H9 (cell line): ENCODE results near the gene DMRTC2. TPM values are rescaled to one million over a fixed set of nuclear protein-coding genes. Genes with fewer than 3 reads are reported as not detected.

Experiments
- DNase-seq: peaks from one replicate; pipeline ENCODE4 v3.0.0-alpha.2; 2017
- H2AFZ ChIP-seq: one replicate; pipeline ENCODE4 v1.6.1; 2013; ENCODE audit warnings: mild to moderate bottlenecking, low read length, control low read depth, moderate library complexity
- H2AK5ac ChIP-seq: 2 replicates; pipeline ENCODE4 v1.6.1; 2013; ENCODE audit warnings: low read length, control low read depth, mixed read lengths; ENCODE audit not compliant: insufficient read length
- H2BK120ac ChIP-seq: one replicate; pipeline ENCODE4 v1.6.1; 2013; ENCODE audit warnings: low read depth, mild to moderate bottlenecking, low read length, control low read depth, inconsistent platforms; ENCODE audit not compliant: poor library complexity, severe bottlenecking
- H2BK12ac ChIP-seq: 2 replicates; pipeline ENCODE4 v1.6.1; 2013; ENCODE audit warnings: low read length, control low read depth, mixed read lengths, low read depth; ENCODE audit not compliant: insufficient read length
- H2BK15ac ChIP-seq: 2 replicates; pipeline ENCODE4 v1.6.1; 2013; ENCODE audit warnings: low read depth, low read length, control low read depth
- H2BK20ac ChIP-seq: one replicate; pipeline ENCODE4 v1.6.1; 2013; ENCODE audit warnings: low read depth, mild to moderate bottlenecking, low read length, control low read depth, inconsistent platforms; ENCODE audit not compliant: poor library complexity, severe bottlenecking
- H2BK5ac ChIP-seq: 2 replicates; pipeline ENCODE4 v1.6.1; 2013; ENCODE audit warnings: low read length, control low read depth, mixed read lengths; ENCODE audit not compliant: insufficient read length
- H3K14ac ChIP-seq: 2 replicates; pipeline ENCODE4 v1.6.1; 2013; ENCODE audit warnings: low read length, control low read depth; ENCODE audit not compliant: insufficient read depth
- H3K18ac ChIP-seq: 2 replicates; pipeline ENCODE4 v1.6.1; 2013; ENCODE audit warnings: low read depth, mild to moderate bottlenecking, mixed read lengths, low read length, control low read depth; ENCODE audit not compliant: insufficient read length
- H3K23ac ChIP-seq: 2 replicates; pipeline ENCODE4 v1.6.1; 2013; ENCODE audit warnings: low read length, control low read depth, mixed read lengths, low read depth; ENCODE audit not compliant: insufficient read length
- H3K23me2 ChIP-seq: 2 replicates; pipeline ENCODE4 v1.6.1; 2013; ENCODE audit warnings: low read depth, mild to moderate bottlenecking, mixed read lengths, low read length, control low read depth; ENCODE audit not compliant: insufficient read length, poor library complexity, severe bottlenecking
- H3K27ac ChIP-seq: 2 replicates; pipeline ENCODE4 v1.5.1; 2013; ENCODE audit warnings: low read length, control low read depth, mixed read lengths, low read depth; ENCODE audit not compliant: insufficient read length
- H3K27me3 ChIP-seq: 2 replicates; pipeline ENCODE4 v1.6.1; 2013; ENCODE audit warnings: low read length, control low read depth, inconsistent platforms; ENCODE audit not compliant: insufficient read depth
- H3K4ac ChIP-seq: 2 replicates; pipeline ENCODE4 v1.6.1; 2013; ENCODE audit warnings: low read depth, mild to moderate bottlenecking, control low read depth, inconsistent platforms, low read length, moderate library complexity
- H3K4me1 ChIP-seq: 2 replicates; pipeline ENCODE4 v1.6.1; 2013; ENCODE audit warnings: low read length, control low read depth, inconsistent platforms; ENCODE audit not compliant: insufficient read depth
- H3K4me2 ChIP-seq: 2 replicates; pipeline ENCODE4 v1.6.1; 2013; ENCODE audit warnings: low read length, control low read depth, mixed read lengths; ENCODE audit not compliant: insufficient read length, insufficient read depth
- H3K56ac ChIP-seq: 2 replicates; pipeline ENCODE4 v1.6.1; 2013; ENCODE audit warnings: low read depth, mild to moderate bottlenecking, mixed read lengths, low read length, control low read depth; ENCODE audit not compliant: insufficient read length
- H3K79me1 ChIP-seq: 2 replicates; pipeline ENCODE4 v1.6.1; 2013; ENCODE audit warnings: low read depth, mild to moderate bottlenecking, moderate library complexity, low read length, control low read depth, inconsistent platforms; ENCODE audit not compliant: insufficient read depth, poor library complexity, severe bottlenecking
- H3K79me2 ChIP-seq: 2 replicates; pipeline ENCODE4 v1.6.1; 2013; ENCODE audit warnings: low read length, control low read depth, inconsistent platforms; ENCODE audit not compliant: insufficient read depth
- H3K9ac ChIP-seq: 2 replicates; pipeline ENCODE4 v1.6.1; 2013; ENCODE audit warnings: low read length, control low read depth, mixed read lengths; ENCODE audit not compliant: insufficient read length; ENCODE audit errors: extremely low read depth
- H3K9me3 ChIP-seq: one replicate; pipeline ENCODE4 v1.6.1; 2013; ENCODE audit warnings: low read depth, low read length, inconsistent platforms; ENCODE audit not compliant: control insufficient read depth
- H3T11ph ChIP-seq: one replicate; pipeline ENCODE4 v1.6.1; 2013; ENCODE audit warnings: mild to moderate bottlenecking, low read length, control low read depth, inconsistent platforms
- H4K20me1 ChIP-seq: one replicate; pipeline ENCODE4 v1.6.1; 2013; ENCODE audit not compliant: control insufficient read depth, insufficient read length, insufficient read depth
- H4K5ac ChIP-seq: 2 replicates; pipeline ENCODE4 v1.6.1; 2013; ENCODE audit warnings: low read depth, mild to moderate bottlenecking, mixed read lengths, low read length, control low read depth; ENCODE audit not compliant: insufficient read length
- H4K8ac ChIP-seq: replicated peaks from 2 replicates; pipeline ENCODE4 v1.6.1; 2013; ENCODE audit warnings: low read length, control low read depth, mixed read lengths, low read depth; ENCODE audit not compliant: insufficient read length
- H4K91ac ChIP-seq: 2 replicates; pipeline ENCODE4 v1.6.1; 2013; ENCODE audit warnings: low read depth, mild to moderate bottlenecking, moderate library complexity, mixed read lengths, low read length, control low read depth; ENCODE audit not compliant: insufficient read length
- H3K27ac Mint-ChIP-seq, 3 experiments: 2 replicates in 2 of 3; 3 replicates in 1 of 3; pipeline ENCODE4 v1.8.0; 2020 to 2021; ENCODE audit warnings: mixed read lengths in 3 of 3, mild to moderate bottlenecking in 1 of 3, moderate library complexity in 1 of 3
- H3K27me3 Mint-ChIP-seq: 2 replicates; pipeline ENCODE4 v1.8.0; 2021; ENCODE audit warnings: low read depth, mild to moderate bottlenecking, moderate library complexity, mixed read lengths
- H3K36me3 Mint-ChIP-seq, 3 experiments: 2 replicates in 2 of 3; 3 replicates in 1 of 3; pipeline ENCODE4 v1.8.0; 2020 to 2021; ENCODE audit warnings: low read depth in 3 of 3, mixed read lengths in 3 of 3; ENCODE audit not compliant: insufficient read depth in 1 of 3
- H3K4me1 Mint-ChIP-seq, 2 experiments: 2 replicates each; pipeline ENCODE4 v1.8.0; 2020; ENCODE audit warnings: mixed read lengths in 2 of 2
- H3K4me3 Mint-ChIP-seq, 2 experiments: 2 replicates in 1 of 2; 3 replicates in 1 of 2; pipeline ENCODE4 v1.8.0; 2020 to 2021; ENCODE audit warnings: mild to moderate bottlenecking in 2 of 2, mixed read lengths in 2 of 2, moderate library complexity in 1 of 2
- H3K9me3 Mint-ChIP-seq, 2 experiments: 2 replicates in 1 of 2; 3 replicates in 1 of 2; pipeline ENCODE4 v1.8.0; 2020; ENCODE audit warnings: mild to moderate bottlenecking in 2 of 2, mixed read lengths in 2 of 2, moderate library complexity in 1 of 2
- WGBS: extraction: QIAGEN DNeasy Blood & Tissue Kit; methylation state at CpG from one replicate; pipeline ENCODE4 v1.1.7; 2013; ENCODE audit warnings: missing lambda C conversion rate, low lambda C conversion rate, mixed read lengths; ENCODE audit not compliant: insufficient read length; ENCODE audit errors: extremely low coverage; 5-methylcytosine and 5-hydroxymethylcytosine counted together
- total RNA-seq: library from RNA; stranded (reverse); gene quantifications from 2 replicates; pipeline ENCODE4 v1.2.1, GENCODE V29; 2021
- TF ChIP-seq, protein P1 (sequence below): fragments of 200-600 bp; sonication (generic); conservative IDR thresholded peaks from 3 replicates; pipeline ENCODE4 v1.8.0; 2021; ENCODE audit warnings: antibody characterized with exemption, mild to moderate bottlenecking

Gene DMRTC2
- total RNA-seq, 1 experiment from 2014 or later, result not detected

DNA sequence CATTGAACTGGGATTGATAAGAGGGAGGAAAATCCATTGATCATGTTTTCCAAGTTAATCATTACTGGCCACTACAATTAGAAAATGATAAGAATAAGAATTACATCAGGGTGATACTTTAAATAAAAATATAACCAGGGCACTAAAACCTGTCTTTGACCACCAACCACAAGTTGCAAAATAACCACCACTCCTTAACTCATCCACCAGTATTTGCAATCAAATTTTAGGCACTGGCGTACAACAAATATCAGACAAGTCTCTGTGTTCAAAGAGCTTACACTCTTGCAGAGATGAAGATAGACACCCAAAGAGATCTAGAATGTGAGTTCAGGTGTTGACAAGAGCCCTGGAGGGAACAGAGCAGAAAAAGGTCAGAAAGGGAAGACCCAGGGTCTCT, 47.9 kb upstream of the DMRTC2 start:
- H2AFZ ChIP-seq, result no peak overlapping the region
- no peak for DNase-seq
- H2AK5ac ChIP-seq, result no peak overlapping the region
- no peak overlapping the region for H3K27ac Mint-ChIP-seq
- TF ChIP-seq, protein P1, sequence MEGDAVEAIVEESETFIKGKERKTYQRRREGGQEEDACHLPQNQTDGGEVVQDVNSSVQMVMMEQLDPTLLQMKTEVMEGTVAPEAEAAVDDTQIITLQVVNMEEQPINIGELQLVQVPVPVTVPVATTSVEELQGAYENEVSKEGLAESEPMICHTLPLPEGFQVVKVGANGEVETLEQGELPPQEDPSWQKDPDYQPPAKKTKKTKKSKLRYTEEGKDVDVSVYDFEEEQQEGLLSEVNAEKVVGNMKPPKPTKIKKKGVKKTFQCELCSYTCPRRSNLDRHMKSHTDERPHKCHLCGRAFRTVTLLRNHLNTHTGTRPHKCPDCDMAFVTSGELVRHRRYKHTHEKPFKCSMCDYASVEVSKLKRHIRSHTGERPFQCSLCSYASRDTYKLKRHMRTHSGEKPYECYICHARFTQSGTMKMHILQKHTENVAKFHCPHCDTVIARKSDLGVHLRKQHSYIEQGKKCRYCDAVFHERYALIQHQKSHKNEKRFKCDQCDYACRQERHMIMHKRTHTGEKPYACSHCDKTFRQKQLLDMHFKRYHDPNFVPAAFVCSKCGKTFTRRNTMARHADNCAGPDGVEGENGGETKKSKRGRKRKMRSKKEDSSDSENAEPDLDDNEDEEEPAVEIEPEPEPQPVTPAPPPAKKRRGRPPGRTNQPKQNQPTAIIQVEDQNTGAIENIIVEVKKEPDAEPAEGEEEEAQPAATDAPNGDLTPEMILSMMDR, result no peak
- no peaks in the 10 kb centered on the region for H3K27me3 ChIP-seq
- H2BK12ac ChIP-seq, result no peak overlapping the region
- peaks cover 16% of the 10 kb centered on the region for H3K27me3 Mint-ChIP-seq
- H3K79me1 ChIP-seq, result no peaks in the 10 kb centered on the region
- H4K91ac ChIP-seq, result no peak overlapping the region
- no peak overlapping the region for H3K14ac ChIP-seq
- no peaks in the 10 kb centered on the region for H3K4me1 Mint-ChIP-seq
- H3K4me3 Mint-ChIP-seq, result no peak overlapping the region
- no peak overlapping the region for H3K18ac ChIP-seq
- H3K4ac ChIP-seq, result no peak overlapping the region
- H4K5ac ChIP-seq, result no peak overlapping the region
- no peaks in the 10 kb centered on the region for H3K79me2 ChIP-seq
- H4K20me1 ChIP-seq, result no peaks in the 10 kb centered on the region
- H3K4me2 ChIP-seq, result no peak overlapping the region
- no peaks in the 10 kb centered on the region; a peak in 1 of 7 replicates for H3K36me3 Mint-ChIP-seq
- no peak overlapping the region for H3K56ac ChIP-seq
- no peak overlapping the region for H2BK120ac ChIP-seq
- H3K4me1 ChIP-seq, result no peaks in the 10 kb centered on the region
- peaks cover 11 to 81% of the 10 kb centered on the region in 2 experiments for H3K9me3 Mint-ChIP-seq
- WGBS, result no CpG with 5 or more reads among the region's 1 CpG
- no peak overlapping the region for H3K9ac ChIP-seq
- H2BK15ac ChIP-seq, result no peak overlapping the region
- H4K8ac ChIP-seq, result no peak overlapping the region
- no peak overlapping the region for H3K27ac ChIP-seq
- H3K23me2 ChIP-seq, result no peaks in the 10 kb centered on the region
- H2BK20ac ChIP-seq, result no peak overlapping the region
- no peaks in the 10 kb centered on the region for H3K9me3 ChIP-seq
- H3T11ph ChIP-seq, result no peak overlapping the region
- no peak overlapping the region for H2BK5ac ChIP-seq
- no peak overlapping the region for H3K23ac ChIP-seq
